Measurements from ENCODE around the gene GTF2A1L. TPM values are rescaled to one million over a fixed set of nuclear protein-coding genes. Genes with fewer than 3 reads are reported as not detected.

Gene GTF2A1L
- total RNA-seq, 4 donors from 2014 or later: 0.16 to 1.8 TPM; not detected in 2

Other genes starting within 250 kb of the GTF2A1L start
- gene PPP1R21, start 177.1 kb upstream of the GTF2A1L start, total RNA-seq: 10 to 100 TPM in 2 of 4 donors, 1 to 10 TPM in 2; 7.5 to 13.5 (median 9.4) TPM
- gene STON1, start 87.7 kb upstream of the GTF2A1L start, total RNA-seq: 1 to 10 TPM; 2.6 to 5.2 (median 3.5) TPM
- gene LHCGR, start 137.9 kb downstream of the GTF2A1L start, total RNA-seq: not detected

Data from gastrocnemius medialis (tissue), 4 donors.